Amygdala (tissue), 56 donors: ENCODE results near the gene UNC13B.
"Not testable (repeated sequence)": the region's sequence is repeated elsewhere in the genome, so short reads cannot be mapped to it uniquely, and the experiment has no call there.

Source experiments
- DNase-seq, 56 donors: peaks; one replicate each; lab custom pipeline; 2025; lab: John Stamatoyannopoulos, UW

UNC13B gene

GRCh38 chr9:35211854-35212253 is 50.0 kb downstream of the UNC13B start:
- no peak for DNase-seq

- DNase-seq, result peak in 1 of 56 donors; percentile 0
These were observed 59.0 kb downstream of the UNC13B start for GRCh38 chr9:35220659-35221338.

GRCh38 chr9:35225677-35226076 is 63.9 kb downstream of the UNC13B start:
- DNase-seq, result no peak

GRCh38 chr9:35226651-35227050 is 64.8 kb downstream of the UNC13B start:
- DNase-seq, result no peak

- DNase-seq, result no peak
These were observed 65.5 kb downstream of the UNC13B start for GRCh38 chr9:35227284-35227683.

GRCh38 chr9:35229066-35229778 is 67.4 kb downstream of the UNC13B start:
- DNase-seq, result no peak

- no peak for DNase-seq
These were observed 68.0 kb downstream of the UNC13B start for GRCh38 chr9:35229779-35230143.

GRCh38 chr9:35232867-35233544 is 71.2 kb downstream of the UNC13B start:
- DNase-seq, result no peak

- no peak for DNase-seq
These were observed 74.9 kb downstream of the UNC13B start for GRCh38 chr9:35236692-35237091.

GRCh38 chr9:35237311-35237710 is 75.5 kb downstream of the UNC13B start:
- no peak for DNase-seq

- DNase-seq, result not testable (repeated sequence)
These were observed 84.1 kb downstream of the UNC13B start for GRCh38 chr9:35245945-35246344.

- no peak for DNase-seq
These were observed 91.3 kb downstream of the UNC13B start for GRCh38 chr9:35253075-35253474.

GRCh38 chr9:35254237-35254636 is 92.4 kb downstream of the UNC13B start:
- no peak for DNase-seq

- no peak for DNase-seq
These were observed 93.4 kb downstream of the UNC13B start for GRCh38 chr9:35254984-35255857.

- no peak for DNase-seq
These were observed 96.3 kb downstream of the UNC13B start for GRCh38 chr9:35257986-35258659.

GRCh38 chr9:35258660-35259474 is 97.1 kb downstream of the UNC13B start:
- peak in 50 of 56 donors; percentile 1 to 83 (median 34) for DNase-seq

GRCh38 chr9:35260186-35260585 is 98.4 kb downstream of the UNC13B start:
- DNase-seq, result no peak

GRCh38 chr9:35262064-35262463 is 100.3 kb downstream of the UNC13B start:
- no peak for DNase-seq

GRCh38 chr9:35267710-35268109 is 105.9 kb downstream of the UNC13B start:
- no peak for DNase-seq
